ENCODE data around the gene FLRT2.

DNA sequence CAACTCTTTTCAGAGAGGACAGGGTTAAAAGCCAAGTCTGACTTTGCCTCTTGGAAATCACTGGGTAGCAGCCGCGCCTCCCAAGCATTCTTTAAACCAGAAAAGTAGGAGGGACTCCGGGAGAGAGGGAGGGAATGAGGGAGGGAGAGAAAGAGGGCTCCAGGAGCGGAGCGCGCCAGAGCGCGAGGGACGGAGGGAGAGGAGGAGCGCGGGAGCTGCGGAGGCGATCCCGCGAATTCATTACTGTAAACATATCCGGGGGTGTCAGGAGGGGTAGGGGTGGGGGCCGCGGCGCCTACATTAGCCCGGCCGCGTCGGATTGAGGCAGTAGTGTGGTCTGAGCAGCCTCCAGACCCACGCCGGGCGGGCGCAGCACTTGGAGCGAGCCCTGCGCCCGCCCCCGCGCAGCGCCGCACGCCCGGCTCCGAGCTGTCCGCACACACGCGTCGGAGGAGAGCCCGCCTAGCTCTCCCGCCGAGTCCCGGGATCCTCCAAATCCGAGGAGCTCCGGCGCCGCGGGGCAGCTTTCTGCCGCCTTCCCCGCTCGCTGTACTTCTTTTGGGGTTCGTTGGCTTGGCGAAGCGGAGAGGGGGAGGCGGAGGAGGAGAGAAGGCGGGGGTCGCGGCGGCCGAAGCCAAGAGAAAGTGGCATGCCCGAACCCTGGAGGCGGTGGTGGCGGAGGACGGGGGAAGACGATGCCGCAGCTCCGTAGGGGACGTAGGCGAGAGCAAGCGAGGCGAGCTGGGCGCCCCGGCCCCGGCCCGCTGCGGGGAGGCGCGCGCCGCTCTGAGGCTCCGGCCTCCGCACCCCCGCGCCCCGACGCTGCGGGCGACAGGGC is 3.3 kb downstream of the FLRT2 start:
- TF ChIP-seq, protein P1, sequence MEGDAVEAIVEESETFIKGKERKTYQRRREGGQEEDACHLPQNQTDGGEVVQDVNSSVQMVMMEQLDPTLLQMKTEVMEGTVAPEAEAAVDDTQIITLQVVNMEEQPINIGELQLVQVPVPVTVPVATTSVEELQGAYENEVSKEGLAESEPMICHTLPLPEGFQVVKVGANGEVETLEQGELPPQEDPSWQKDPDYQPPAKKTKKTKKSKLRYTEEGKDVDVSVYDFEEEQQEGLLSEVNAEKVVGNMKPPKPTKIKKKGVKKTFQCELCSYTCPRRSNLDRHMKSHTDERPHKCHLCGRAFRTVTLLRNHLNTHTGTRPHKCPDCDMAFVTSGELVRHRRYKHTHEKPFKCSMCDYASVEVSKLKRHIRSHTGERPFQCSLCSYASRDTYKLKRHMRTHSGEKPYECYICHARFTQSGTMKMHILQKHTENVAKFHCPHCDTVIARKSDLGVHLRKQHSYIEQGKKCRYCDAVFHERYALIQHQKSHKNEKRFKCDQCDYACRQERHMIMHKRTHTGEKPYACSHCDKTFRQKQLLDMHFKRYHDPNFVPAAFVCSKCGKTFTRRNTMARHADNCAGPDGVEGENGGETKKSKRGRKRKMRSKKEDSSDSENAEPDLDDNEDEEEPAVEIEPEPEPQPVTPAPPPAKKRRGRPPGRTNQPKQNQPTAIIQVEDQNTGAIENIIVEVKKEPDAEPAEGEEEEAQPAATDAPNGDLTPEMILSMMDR (conservative IDR thresholded peaks at IDR 0.05) = no peak
- TF ChIP-seq ZFX (IDR thresholded peaks at IDR 0.05) = no peak

Data from C4-2B (cell line).